Astrocyte of the cerebellum (primary cell): ENCODE data around the gene SURF1.
"Not testable (repeated sequence)": the region's sequence is repeated elsewhere in the genome, so short reads cannot be mapped to it uniquely, and the experiment has no call there.

Experiments
- DNase-seq: peaks from one replicate; pipeline ENCODE4 v3.0.0-alpha.2; 2011; ENCODE audit warnings: low read depth
- H3K4me3 ChIP-seq: 2 replicates; pipeline ENCODE4 v1.5.1; 2011; ENCODE audit warnings: mild to moderate bottlenecking, low read depth, low read length, moderate library complexity
- CTCF ChIP-seq: IDR thresholded peaks from 2 replicates; pipeline ENCODE4 v1.5.1; 2012; ENCODE audit warnings: low read length, low read depth, moderate library complexity, mild to moderate bottlenecking; ENCODE audit errors: missing control alignments
- in situ Hi-C: cut with HindIII; loops from 2 replicates; pipeline ENCODE4 v1.10.0; 2017; ENCODE audit warnings: low sequenced_read_pairs

SURF1 gene

GRCh38 chr9:133323991-133324703 is 32.1 kb downstream of the SURF1 start:
- no peak for TF ChIP-seq CTCF
- no peak overlapping the region for H3K4me3 ChIP-seq
- DNase-seq, result no peak
- in situ Hi-C loops, result no loop called here

DNA sequence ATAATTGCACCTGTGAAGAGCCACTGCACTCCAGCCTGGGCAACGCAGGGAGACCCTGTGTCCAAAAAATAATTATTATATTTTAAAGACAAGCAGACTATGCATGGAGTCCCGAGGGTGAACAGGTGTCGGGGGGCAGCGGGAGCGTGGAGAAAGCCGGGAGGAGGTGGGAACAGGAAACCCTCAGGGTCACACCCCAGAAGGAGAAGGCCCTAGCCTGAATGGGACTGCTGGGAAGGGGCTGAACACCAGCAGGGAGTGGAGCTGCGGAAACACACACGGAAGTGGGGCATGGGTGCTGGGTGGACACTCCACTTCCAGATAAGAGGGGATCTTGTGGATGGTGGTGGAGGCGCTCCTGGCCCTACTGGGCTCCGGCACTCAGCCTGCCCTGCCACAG is 33.1 kb downstream of the SURF1 start:
- TF ChIP-seq CTCF, result no peak
- H3K4me3 ChIP-seq, result no peak overlapping the region
- no peak for DNase-seq
- in situ Hi-C loops, result no loop called here

GRCh38 chr9:133322701-133323100 is 33.6 kb downstream of the SURF1 start:
- in situ Hi-C loops, result no loop called here
- H3K4me3 ChIP-seq, result no peak overlapping the region
- no peak for DNase-seq
- no peak for TF ChIP-seq CTCF

DNA sequence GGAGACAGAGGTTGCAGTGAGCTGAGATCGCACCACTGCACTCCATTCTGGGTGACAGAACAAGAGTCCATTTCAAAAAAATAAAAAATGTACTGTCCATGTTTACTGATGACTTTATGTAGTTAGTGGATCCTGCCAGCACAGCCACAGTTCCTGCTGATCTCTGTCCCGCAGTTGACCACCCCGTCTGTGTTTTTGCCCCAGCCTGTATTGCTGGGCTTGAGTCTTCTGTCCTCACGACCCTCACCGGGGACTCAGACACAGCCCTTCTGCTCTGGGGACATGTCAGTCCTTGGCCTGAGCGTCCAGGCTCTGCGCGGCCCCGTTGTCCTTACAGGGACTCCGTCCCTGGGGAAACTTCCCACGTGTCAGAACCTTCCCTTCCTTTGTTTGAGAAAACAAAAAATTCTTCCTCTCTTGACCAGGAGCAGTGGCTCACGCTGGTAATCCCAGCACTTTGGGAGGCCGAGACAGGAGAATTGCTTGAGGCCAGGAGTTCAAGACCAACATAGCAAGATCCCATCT is 34.8 kb downstream of the SURF1 start:
- no peak for DNase-seq
- no peak overlapping the region for H3K4me3 ChIP-seq
- in situ Hi-C loops, result no loop called here
- TF ChIP-seq CTCF, result no peak

DNA sequence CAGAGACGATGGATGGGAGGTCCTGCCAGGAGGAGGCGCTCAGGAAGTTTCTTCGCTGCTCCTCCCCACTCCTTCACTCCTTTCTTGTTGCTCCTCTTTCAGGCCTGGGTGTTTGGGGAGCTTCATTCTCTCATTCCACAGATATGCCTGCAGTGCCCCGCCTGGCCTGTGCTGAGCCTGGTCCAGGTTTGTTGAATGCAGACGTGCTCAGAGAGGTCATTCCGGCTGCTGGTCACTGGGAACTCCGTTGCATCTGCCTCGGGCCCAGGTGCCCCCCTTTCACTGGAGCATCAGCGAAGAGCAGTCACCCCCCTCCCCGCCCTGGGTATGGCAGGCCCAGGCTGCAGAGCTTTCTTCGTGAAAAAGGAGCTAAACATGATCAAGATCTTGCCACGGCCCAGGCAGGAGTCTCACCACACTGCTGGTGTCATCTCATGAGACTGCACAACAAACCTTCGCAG is 35.8 kb downstream of the SURF1 start:
- H3K4me3 ChIP-seq, result no peak overlapping the region
- TF ChIP-seq CTCF, result no peak
- in situ Hi-C loops, result no loop called here
- no peak for DNase-seq

- DNase-seq, H3K4me3 ChIP-seq, in situ Hi-C loops: not testable (repeated sequence)
Observed at GRCh38 chr9:133317551-133317950, 38.7 kb downstream of the SURF1 start.

DNA sequence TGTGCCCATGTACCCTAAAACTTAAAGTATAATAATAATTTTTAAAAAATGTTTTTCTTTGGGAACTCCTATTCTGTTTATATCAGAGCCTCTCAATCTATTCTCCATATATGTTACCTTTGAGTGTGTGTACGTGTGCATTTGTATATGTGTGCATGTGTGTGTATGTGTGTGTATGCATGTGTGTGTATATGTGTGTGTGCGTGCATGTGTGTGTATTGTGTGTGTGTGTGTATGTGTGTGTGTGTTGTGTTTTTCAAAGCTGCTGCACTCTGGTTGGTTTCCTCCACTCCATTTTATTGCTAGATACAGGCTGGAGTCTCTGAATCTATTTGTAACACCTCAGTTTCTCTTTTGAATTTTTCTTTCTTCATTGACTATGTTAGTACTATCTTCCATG is 40.3 kb downstream of the SURF1 start:
- H3K4me3 ChIP-seq, result no peak overlapping the region
- in situ Hi-C loops, result no loop called here
- no peak for DNase-seq
- TF ChIP-seq CTCF, result no peak
